ENCODE measurements around the gene DLG1. TPM values are rescaled to one million over a fixed set of nuclear protein-coding genes. Genes with fewer than 3 reads are reported as not detected.

Gene DLG1
- total and polyA plus RNA-seq, 9 of the 15 experiments (the other 6 are each of a cell fraction or from before 2014, with no cell fraction given): 9.4 to 63.5 (median 43.6) TPM

DNA sequence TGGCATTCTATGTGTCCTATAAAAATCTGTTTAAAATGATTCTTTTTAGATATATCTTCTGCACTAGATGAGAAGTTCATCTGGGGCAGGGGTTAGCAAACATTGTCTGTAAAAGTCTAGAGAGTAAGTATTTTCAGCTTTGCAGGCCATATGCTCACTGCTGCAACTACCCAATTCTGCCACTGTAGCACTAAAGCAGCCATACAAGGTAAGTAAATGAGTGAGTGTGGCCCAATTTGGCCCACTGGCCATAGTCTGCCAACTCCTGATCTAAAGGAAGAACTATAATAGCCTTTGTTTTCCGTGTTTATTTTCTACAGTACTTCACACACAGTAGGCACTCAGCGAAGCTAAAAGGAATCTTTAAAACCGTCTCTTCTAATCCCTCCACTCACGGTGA is 42.3 kb downstream of the DLG1 start:
- Histone ChIP-seq H3K36me3 (ENCODE audit: control insufficient read depth, insufficient read depth, low read length) (peaks cover 15% of the 10 kb centered on the region), H4K20me1 (replicated peaks; ENCODE audit: control insufficient read depth, insufficient read depth, low read length) (0 out of 2 replicates have a peak, but pooled peaks cover 3% of the 10 kb centered on the region), H3K9me1 (ENCODE audit: control insufficient read depth, insufficient read depth, low read length) (no peaks in the 10 kb centered on the region), H3K4me2 (ENCODE audit: insufficient read depth, low read length) (no peak overlapping the region), H3K79me2 (ENCODE audit: control insufficient read depth, insufficient read depth, low read length) (peaks cover 92% of the 10 kb centered on the region), H3K9me3 (replicated peaks; ENCODE audit: control insufficient read depth, insufficient read depth, low read depth, low read length) (no peaks in the 10 kb centered on the region), H3K4me1 (replicated peaks in 1 of 2; ENCODE audit: control insufficient read depth in 2 of 2, insufficient read depth in 2 of 2, low read length in 2 of 2) (no peaks in the 10 kb centered on the region), H3K27ac (ENCODE audit: extremely low read depth, low read depth, low read length) (no peak overlapping the region), H3K27me3 (ENCODE audit: control insufficient read depth in 2 of 2, insufficient read depth in 2 of 2, low read length in 2 of 2) (no peaks in the 10 kb centered on the region), H2AFZ (ENCODE audit: low read depth, low read length) (no peak overlapping the region), H3K9ac (ENCODE audit: insufficient read depth in 1 of 2, low read depth in 2 of 2, low read length in 2 of 2) (no peak overlapping the region), H3K4me3 (no peak overlapping the region)
- in situ Hi-C loops (cut with MboI) (loop anchor here (25.0 kb wide), 1 partner anchor 256 kb away; no protein-coding TSS in a partner anchor), intact Hi-C loops (cut with micrococcal nuclease) (loop anchor here (2.0 to 10.0 kb wide), 3 partner anchors 119 to 255 kb away; no protein-coding TSS in a partner anchor)
- CTCF ChIA-PET (ENCODE audit: low intra/inter-chr PET ratio): interaction anchor here (1.4 to 2.5 kb wide), 2 partner anchors 198 to 254 kb away, joined by 8 to 12 read pairs; no protein-coding TSS in a partner anchor
- DNase-seq (ENCODE audit: extremely low read depth in 1 of 4, low spot score in 3 of 4) (no peak), ATAC-seq (no peak), FAIRE-seq (no peak)
- 75% methylated on average over 4 of the region's 4 CpGs for WGBS (ENCODE audit: insufficient coverage, low coverage, missing lambda C conversion rate)
- no TSS peak for BruUV-seq (replicated peaks)
- POLR2A ChIA-PET: interaction anchor here (1.4 to 2.9 kb wide), 2 partner anchors 11 to 21 kb away, joined by 5 to 19 read pairs; no protein-coding TSS in a partner anchor
- TF ChIP-seq, protein P1, sequence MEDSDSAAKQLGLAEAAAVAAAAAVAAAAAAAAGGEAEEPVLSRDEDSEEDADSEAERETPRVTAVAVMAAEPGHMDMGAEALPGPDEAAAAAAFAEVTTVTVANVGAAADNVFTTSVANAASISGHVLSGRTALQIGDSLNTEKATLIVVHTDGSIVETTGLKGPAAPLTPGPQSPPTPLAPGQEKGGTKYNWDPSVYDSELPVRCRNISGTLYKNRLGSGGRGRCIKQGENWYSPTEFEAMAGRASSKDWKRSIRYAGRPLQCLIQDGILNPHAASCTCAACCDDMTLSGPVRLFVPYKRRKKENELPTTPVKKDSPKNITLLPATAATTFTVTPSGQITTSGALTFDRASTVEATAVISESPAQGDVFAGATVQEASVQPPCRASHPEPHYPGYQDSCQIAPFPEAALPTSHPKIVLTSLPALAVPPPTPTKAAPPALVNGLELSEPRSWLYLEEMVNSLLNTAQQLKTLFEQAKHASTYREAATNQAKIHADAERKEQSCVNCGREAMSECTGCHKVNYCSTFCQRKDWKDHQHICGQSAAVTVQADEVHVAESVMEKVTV (CRISPR knock-in tag; IDR thresholded peaks at IDR 0.05): no peak
- TF ChIP-seq, protein P2, sequence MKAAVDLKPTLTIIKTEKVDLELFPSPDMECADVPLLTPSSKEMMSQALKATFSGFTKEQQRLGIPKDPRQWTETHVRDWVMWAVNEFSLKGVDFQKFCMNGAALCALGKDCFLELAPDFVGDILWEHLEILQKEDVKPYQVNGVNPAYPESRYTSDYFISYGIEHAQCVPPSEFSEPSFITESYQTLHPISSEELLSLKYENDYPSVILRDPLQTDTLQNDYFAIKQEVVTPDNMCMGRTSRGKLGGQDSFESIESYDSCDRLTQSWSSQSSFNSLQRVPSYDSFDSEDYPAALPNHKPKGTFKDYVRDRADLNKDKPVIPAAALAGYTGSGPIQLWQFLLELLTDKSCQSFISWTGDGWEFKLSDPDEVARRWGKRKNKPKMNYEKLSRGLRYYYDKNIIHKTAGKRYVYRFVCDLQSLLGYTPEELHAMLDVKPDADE (conservative IDR thresholded peaks at IDR 0.05; ENCODE audit: control insufficient read depth, low read depth, low read length): no peak
- TF ChIP-seq HLTF (IDR thresholded peaks at IDR 0.05) (no peak), MTF1 (CRISPR knock-in tag; IDR thresholded peaks at IDR 0.05; ENCODE audit: borderline replicate concordance) (no peak), SRSF7 (optimal IDR thresholded peaks at IDR 0.05; ENCODE audit: low read depth, low read length) (no peak), CXXC5 (CRISPR knock-in tag; IDR thresholded peaks at IDR 0.05) (no peak), HIVEP1 (CRISPR knock-in tag; IDR thresholded peaks at IDR 0.05) (no peak), SRSF9 (IDR thresholded peaks at IDR 0.05; ENCODE audit: borderline replicate concordance, low read depth, low read length) (no peak), MBD2 (IDR thresholded peaks at IDR 0.05; ENCODE audit: borderline replicate concordance, low read depth) (no peak), ZNF445 (CRISPR knock-in tag; IDR thresholded peaks at IDR 0.05; ENCODE audit: low read depth) (no peak), ZBTB7A (IDR thresholded peaks at IDR 0.05; ENCODE audit: borderline replicate concordance, control insufficient read depth, low read depth, low read length) (no peak), TARDBP (IDR thresholded peaks at IDR 0.05) (no peak)
- TF ChIP-seq, protein P3, sequence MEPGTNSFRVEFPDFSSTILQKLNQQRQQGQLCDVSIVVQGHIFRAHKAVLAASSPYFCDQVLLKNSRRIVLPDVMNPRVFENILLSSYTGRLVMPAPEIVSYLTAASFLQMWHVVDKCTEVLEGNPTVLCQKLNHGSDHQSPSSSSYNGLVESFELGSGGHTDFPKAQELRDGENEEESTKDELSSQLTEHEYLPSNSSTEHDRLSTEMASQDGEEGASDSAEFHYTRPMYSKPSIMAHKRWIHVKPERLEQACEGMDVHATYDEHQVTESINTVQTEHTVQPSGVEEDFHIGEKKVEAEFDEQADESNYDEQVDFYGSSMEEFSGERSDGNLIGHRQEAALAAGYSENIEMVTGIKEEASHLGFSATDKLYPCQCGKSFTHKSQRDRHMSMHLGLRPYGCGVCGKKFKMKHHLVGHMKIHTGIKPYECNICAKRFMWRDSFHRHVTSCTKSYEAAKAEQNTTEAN (CRISPR knock-in tag; IDR thresholded peaks at IDR 0.05): no peak
- TF ChIP-seq, protein P4, sequence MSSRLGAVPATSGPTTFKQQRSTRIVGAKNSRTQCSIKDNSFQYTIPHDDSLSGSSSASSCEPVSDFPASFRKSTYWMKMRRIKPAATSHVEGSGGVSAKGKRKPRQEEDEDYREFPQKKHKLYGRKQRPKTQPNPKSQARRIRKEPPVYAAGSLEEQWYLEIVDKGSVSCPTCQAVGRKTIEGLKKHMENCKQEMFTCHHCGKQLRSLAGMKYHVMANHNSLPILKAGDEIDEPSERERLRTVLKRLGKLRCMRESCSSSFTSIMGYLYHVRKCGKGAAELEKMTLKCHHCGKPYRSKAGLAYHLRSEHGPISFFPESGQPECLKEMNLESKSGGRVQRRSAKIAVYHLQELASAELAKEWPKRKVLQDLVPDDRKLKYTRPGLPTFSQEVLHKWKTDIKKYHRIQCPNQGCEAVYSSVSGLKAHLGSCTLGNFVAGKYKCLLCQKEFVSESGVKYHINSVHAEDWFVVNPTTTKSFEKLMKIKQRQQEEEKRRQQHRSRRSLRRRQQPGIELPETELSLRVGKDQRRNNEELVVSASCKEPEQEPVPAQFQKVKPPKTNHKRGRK (tag; IDR thresholded peaks at IDR 0.05): no peak
- TF ChIP-seq, protein P5, sequence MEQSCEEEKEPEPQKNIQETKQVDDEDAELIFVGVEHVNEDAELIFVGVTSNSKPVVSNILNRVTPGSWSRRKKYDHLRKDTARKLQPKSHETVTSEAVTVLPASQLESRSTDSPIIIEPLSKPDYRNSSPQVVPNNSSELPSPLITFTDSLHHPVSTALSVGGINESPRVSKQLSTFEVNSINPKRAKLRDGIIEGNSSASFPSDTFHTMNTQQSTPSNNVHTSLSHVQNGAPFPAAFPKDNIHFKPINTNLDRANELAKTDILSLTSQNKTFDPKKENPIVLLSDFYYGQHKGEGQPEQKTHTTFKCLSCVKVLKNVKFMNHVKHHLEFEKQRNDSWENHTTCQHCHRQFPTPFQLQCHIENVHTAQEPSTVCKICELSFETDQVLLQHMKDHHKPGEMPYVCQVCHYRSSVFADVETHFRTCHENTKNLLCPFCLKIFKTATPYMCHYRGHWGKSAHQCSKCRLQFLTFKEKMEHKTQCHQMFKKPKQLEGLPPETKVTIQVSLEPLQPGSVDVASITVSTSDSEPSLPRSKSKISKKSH (CRISPR knock-in tag; IDR thresholded peaks at IDR 0.05): no peak
- TF ChIP-seq, protein P6, sequence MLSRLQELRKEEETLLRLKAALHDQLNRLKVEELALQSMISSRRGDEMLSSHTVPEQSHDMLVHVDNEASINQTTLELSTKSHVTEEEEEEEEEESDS (CRISPR knock-in tag; IDR thresholded peaks at IDR 0.05): no peak
